ENCODE results near the gene NYAP2.

- TF ChIP-seq CTCF (conservative IDR thresholded peaks at IDR 0.05; ENCODE audit: low read depth, low read length) (no peak), POLR2A (IDR thresholded peaks at IDR 0.05; ENCODE audit: low read depth, low read length) (no peak), BHLHE40 (IDR thresholded peaks at IDR 0.05; ENCODE audit: low read depth, low read length) (no peak), RFX5 (IDR thresholded peaks at IDR 0.05; ENCODE audit: low read depth, low read length) (no peak), MXI1 (IDR thresholded peaks at IDR 0.05; ENCODE audit: borderline replicate concordance, low read depth, low read length) (no peak), FOS (IDR thresholded peaks at IDR 0.05; ENCODE audit: low read depth, low read length) (no peak), MAFK (IDR thresholded peaks at IDR 0.05; ENCODE audit: low read depth, low read length) (no peak), CHD1 (IDR thresholded peaks at IDR 0.05; ENCODE audit: low read depth, low read length) (no peak)
Observed at GRCh38 chr2:225678792-225679191, 279.3 kb downstream of the NYAP2 start.
